Measurements from ENCODE around the gene ACYP1.

- TF ChIP-seq CTCF (IDR thresholded peaks at IDR 0.05; ENCODE audit: insufficient read depth, low read length) (no peak), SPI1 (IDR thresholded peaks at IDR 0.05; ENCODE audit: borderline replicate concordance, low read depth) (no peak), POLR2AphosphoS5 (IDR thresholded peaks at IDR 0.05; ENCODE audit: low read depth) (no peak)
Measured at GRCh38 chr14:75101491-75101890, 37.7 kb upstream of the ACYP1 start.
